GM19351 (cell line): ENCODE data around the gene SEMA6D.

Experiments
- ATAC-seq: cut with Tn5 transposase; IDR thresholded peaks from one replicate; pipeline ENCODE4 v1.9.1; 2021; ENCODE audit warnings: mild to moderate bottlenecking, moderate library complexity; ENCODE audit not compliant: unreplicated experiment

Gene SEMA6D, protein sequence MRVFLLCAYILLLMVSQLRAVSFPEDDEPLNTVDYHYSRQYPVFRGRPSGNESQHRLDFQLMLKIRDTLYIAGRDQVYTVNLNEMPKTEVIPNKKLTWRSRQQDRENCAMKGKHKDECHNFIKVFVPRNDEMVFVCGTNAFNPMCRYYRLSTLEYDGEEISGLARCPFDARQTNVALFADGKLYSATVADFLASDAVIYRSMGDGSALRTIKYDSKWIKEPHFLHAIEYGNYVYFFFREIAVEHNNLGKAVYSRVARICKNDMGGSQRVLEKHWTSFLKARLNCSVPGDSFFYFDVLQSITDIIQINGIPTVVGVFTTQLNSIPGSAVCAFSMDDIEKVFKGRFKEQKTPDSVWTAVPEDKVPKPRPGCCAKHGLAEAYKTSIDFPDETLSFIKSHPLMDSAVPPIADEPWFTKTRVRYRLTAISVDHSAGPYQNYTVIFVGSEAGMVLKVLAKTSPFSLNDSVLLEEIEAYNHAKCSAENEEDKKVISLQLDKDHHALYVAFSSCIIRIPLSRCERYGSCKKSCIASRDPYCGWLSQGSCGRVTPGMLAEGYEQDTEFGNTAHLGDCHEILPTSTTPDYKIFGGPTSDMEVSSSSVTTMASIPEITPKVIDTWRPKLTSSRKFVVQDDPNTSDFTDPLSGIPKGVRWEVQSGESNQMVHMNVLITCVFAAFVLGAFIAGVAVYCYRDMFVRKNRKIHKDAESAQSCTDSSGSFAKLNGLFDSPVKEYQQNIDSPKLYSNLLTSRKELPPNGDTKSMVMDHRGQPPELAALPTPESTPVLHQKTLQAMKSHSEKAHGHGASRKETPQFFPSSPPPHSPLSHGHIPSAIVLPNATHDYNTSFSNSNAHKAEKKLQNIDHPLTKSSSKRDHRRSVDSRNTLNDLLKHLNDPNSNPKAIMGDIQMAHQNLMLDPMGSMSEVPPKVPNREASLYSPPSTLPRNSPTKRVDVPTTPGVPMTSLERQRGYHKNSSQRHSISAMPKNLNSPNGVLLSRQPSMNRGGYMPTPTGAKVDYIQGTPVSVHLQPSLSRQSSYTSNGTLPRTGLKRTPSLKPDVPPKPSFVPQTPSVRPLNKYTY

DNA sequence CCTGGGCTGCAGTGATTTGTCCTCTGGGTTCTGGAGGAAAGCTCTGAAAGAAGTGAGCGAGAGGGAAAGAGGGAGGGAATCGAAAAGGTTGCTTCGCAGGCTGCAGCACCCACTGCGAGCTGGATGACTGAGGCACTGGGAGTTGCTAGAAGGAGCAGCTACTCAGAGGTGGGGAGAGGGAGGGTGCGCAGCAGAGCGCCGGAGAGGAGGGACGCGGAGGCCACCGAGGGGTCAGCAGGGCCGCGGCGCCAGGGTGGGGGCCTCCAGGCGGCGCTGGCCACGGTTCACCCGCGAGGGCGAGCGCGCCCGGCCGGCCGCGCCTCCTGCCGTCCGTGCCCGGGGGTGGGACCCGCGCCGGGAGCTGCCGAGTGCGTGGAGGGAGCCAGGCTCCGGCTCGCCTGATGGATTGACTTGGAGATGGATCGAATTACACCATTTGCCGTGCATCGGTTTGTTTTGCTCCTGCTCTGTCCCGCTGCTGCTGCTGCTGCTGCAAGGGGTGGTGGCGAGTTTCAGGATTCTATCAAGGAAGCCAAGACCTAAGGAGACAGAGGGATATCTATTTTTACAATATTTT lies at the start of gene SEMA6D:
Gene SEMA6D, plus strand, starts transcription at position 470 of the 577 bp plus-strand sequence. CDS start 42,294 bp downstream, outside the sequence.
- ATAC-seq: no peak

DNA sequence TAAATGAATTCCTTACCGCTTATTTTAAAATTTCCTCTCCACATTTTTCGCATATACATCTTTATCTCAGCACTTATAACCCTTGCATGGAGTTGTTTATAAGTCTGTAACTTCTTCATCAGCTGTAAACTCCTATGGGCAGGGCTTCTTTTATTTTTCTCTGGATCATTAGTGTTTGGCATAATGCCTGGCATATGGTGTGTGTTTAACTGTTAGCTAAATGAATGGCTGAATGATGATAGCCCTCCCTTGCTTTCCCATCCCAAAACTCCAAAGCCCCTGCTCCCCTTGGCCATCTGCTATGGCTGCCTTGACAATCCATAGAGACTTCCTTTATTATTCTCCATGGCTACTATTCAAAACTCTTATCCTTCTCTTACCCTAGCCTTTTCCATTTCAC lies 48.1 kb upstream of the SEMA6D start:
- ATAC-seq: no peak

DNA sequence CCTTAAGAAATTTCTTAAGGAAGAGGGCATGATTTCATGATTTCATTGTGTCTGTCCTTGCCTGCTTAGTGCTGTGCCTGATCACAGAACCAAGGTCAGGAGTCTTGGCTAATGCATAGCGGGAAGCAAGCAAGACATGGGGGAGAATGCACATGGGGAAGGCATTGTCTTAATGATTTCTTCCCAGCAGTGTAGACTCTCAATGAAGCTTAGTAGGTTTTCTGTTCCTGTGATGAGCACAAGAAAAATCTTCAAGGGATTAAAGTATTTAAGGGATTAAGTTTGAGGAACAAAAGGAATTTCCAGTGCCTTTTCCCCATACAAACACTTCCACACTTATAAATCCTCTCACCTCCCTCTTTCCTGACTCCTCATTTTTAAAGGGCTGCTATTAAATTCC lies 46.9 kb upstream of the SEMA6D start:
- no peak for ATAC-seq

DNA sequence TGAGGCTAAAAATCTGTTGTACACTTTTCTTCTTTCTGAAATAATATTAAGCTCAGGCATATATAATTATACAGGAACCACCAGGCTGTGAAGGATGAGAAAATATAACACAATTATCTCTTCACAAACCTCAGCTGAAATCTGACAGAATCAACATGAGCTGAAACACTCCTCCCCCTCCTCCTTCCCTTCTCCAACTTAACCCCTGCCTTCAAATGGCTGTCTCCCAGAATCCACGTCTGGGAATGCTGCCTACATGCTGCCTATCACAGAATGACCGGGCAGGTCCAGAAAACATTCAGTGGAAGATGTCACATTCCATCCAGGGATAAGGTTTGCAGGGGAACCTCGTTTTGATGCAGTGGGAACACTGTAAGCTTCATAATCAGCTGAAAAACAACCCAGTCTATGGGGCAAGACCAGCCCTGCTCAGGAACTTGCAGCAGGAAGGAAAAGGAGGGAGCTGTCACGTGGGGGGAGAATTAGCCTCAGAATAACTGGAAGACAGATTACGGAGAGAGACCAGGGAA lies 44.0 kb upstream of the SEMA6D start:
- ATAC-seq: no peak

DNA sequence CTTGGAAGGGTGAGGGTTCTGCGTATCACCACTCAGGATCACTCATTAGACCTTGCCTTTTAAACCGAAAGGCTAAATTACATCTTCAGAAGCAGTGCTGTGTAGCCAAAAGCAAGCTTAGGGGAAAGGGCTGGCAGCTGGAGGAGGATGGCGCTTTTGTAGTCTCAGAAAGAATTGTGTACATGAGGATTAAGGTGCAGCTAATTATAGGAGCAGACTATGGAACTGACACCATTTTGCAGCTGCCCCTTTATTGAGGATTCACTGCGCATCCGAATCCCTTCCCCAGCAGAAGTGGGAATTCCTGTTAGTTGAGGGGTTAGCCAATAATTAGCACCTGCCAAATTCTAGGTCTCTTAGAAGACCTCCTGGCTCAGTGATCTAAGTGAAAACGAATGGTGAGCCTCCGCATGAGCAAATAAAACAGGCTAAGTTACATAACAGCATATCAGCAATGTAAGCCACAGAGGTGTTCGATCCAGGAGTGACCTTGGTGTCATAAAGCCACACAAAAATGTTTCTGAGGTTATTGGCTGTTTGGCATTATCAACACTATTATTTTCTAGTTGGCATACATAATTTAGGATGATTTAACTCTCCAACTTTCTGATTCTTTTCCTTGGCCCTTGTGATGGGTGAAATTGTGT lies 42.6 kb upstream of the SEMA6D start:
- ATAC-seq: no peak

DNA sequence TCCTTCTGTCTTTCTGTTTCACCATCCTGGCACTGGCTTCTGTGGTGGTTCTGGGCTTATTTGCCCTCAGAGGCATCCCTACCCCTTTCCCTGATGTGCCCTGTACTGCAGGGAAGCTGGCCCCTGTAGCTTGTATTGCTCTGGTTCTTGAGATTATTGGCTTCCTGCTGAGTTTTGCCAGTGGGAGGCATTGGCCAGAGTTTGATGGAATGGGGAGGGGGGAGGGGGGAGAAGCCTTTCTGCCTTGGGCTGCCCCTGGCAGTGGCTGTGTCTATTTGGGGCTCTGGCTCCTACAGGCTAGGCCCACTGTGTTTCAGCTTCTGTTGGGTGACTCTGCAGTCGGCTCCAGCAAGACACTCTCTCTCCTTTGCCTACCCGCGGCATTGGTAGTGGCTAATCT lies 41.6 kb upstream of the SEMA6D start:
- no peak for ATAC-seq

DNA sequence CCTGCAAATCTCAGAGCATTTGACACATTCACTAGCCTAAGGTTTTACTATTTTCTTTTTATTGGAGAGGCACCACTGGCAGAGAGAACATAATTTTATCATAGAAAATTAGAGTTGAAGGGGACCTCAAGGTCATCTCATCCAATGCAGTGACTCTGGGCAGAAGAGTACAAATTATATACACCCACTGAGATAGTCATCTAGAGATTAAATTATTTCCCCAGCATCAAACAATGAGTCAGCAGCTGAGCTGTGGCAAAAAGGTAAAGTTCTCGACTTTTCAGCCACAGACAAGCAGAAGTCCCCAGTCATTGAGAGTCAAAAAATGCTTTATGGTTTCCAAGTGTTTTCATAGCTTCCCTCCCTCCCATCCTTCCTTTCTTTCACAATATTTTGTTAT lies 39.3 kb upstream of the SEMA6D start:
- ATAC-seq: no peak

DNA sequence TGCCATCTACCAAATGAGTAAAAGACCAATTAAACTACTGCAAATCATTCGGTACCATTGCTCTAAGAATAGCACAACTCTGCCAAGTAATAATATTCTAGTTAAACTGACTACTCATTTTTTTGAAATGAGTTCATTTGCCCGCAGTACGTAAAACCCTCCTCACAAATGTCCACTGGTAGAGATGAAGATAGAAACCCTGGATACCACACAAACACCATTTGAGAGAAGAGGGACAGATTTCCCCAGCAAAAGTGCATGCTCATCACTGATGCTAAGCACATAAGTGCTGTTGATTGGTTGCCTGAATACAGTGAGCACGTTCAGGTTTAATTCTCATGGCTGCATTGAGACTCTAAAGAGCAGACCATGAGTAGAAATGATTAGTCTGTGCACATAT lies 34.6 kb upstream of the SEMA6D start:
- ATAC-seq: no peak

DNA sequence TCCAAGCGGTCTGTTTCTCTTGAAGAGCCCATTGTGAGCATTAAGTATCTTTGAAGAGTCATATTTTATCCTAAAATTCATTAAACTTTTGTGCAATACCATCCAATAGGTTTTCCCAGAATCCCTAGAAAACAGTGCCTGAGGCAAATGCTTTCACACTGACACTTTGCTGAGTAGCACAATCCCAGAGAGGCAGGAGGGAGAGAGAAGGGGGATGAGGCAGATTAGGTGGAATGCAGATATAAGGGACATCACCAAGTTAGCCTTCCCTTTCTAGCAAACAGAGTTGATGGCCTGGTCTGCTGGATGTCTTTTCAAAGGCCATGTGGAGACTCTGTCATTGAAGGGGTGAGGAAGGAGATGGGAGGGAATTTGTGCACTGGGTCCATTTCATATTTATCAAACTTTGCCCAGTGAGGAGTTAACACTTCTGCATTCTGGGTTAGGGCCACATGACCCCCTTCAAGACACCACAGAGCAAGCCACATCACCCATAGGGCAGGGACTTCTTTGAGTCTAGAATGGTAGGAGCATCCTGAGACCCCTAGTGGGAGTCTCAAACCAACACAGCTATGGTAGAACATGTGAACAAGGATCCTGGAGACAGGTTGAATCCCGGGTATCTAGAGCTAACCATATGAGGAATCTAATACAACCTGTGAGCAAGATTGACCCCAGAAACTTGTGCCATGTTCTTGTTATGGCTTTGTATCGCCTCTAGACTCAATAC lies 32.0 kb upstream of the SEMA6D start:
- ATAC-seq: no peak

DNA sequence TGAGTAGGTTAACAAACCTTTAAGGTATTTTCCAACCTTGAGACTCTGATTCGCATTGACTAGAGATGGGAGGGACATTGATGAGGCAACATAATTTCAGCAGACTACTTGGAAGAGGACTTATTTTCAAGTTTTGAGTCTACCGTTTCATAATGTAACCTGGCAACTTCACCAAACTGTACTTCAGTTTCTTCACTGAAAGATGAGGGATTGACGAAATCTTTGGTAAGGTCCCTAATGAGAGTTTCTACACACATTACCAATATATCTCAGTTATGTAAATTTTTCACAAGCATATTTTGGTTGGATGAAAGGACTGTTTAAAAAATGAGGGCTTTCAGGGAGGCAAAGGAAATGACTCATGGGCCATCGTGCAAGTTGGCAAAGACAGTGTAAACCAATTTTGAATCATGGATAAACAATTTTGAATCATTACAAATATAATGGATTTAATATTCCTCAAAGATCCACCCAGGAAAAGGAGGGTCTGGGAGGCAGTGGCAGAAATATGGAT lies 28.7 kb upstream of the SEMA6D start:
- ATAC-seq: no peak

DNA sequence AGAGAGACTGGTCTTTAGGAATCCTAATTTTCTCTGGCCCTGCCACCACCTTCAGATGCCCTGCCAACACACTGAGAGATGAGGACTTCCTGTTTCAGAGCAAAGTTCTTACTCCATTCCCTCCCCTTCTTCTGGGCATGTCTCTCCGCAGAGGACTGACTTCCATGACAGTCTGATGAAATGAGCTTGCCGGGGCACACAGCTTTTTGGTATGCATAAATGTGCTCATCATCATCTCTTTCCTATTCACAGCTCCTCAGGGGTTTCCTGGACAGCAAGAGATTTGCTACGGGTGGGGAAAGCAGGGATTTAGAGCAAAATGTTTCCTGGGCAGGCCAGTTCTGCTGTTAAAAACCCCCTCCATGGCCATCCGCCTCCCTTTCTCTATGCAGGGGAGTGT lies 27.6 kb upstream of the SEMA6D start:
- ATAC-seq: no peak

DNA sequence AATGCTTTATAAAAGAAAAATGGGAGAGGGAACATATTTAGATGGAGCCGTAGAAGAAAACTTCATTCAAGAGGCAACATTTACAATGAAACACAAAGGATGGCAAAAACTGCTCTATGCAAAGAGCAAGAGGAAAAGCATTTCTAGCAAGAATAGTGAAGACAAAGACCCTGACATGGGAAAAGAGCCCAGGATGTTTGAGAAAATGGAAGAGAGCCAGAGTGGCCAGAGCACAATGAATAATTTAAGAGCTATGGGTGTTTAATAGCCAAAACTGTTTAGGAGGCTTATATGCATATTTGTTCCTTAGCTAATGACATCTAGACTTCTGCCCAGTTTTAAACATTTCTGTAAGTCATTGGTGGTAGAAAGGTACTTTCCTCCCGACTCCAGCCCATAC lies 25.4 kb upstream of the SEMA6D start:
- ATAC-seq: no peak

DNA sequence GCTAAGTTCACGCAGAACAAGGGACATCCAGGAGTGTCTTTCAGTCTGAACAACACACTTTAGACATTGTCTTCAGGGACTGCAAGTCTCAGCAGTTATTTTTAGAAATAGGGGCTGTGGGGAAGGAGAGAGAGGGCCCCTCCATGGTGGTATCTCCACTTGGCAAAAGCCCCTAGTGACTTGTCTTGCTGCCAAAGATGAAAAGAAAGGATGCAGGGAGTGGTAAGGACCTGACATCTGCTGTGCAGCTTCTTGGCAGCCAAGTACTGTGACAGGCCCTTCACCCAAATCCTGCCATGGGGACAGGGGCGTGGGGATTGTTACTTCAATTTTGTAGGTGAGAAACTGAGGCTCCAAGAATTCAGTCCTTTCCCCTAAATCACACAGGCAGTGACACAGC lies 21.0 kb upstream of the SEMA6D start:
- no peak for ATAC-seq

DNA sequence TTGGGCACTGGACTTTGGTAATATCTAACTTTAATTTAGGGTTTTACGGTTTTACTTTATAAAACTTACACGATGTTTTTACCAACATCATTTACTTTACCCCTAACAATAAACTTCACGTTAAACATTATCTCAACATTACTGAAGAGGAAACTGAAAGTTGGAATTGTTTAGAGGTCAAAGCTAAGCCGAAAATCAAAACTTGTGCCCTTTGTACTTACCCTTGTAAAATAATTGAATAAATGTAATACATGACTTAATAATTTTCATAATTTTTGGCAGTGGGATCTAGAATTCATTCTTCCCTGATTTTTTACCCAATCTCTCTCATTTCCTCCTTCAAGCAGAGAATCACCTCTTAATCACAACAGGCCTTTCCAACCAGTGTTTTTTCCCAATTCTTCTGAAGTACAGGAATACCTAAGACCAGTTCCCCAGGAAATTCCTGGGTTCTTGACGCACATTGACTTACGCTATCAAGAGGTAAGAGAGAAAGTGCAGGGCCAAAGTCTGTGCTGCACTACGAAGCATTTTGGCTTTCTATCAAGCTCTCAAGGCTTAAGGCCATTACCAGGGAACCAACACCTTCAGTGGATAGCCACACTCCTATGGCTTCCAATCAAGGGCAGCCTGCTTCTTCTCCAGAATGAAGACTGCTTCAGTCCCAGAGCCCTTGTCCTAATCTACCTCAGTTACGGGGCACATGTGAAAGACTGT lies 11.9 kb upstream of the SEMA6D start:
- no peak for ATAC-seq

DNA sequence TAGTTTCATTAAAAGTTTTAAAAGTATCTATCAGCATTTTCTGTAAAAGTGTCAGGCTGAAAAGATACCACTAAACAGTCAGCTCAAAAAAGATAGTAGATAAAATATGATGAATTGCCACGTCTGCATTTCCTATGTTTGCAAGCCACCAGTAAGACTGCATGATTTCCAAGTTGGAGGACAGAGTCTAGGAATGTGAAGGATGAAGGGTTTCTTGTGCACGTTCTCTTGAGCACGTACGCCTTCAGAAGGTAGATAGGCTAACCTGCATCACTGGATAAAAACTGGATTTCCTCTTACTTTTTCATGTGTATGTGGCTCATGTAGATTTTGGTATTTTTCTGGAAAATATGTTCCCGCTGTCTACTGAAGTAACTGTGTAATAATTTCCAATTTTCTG lies 9.9 kb upstream of the SEMA6D start:
- ATAC-seq: no peak

DNA sequence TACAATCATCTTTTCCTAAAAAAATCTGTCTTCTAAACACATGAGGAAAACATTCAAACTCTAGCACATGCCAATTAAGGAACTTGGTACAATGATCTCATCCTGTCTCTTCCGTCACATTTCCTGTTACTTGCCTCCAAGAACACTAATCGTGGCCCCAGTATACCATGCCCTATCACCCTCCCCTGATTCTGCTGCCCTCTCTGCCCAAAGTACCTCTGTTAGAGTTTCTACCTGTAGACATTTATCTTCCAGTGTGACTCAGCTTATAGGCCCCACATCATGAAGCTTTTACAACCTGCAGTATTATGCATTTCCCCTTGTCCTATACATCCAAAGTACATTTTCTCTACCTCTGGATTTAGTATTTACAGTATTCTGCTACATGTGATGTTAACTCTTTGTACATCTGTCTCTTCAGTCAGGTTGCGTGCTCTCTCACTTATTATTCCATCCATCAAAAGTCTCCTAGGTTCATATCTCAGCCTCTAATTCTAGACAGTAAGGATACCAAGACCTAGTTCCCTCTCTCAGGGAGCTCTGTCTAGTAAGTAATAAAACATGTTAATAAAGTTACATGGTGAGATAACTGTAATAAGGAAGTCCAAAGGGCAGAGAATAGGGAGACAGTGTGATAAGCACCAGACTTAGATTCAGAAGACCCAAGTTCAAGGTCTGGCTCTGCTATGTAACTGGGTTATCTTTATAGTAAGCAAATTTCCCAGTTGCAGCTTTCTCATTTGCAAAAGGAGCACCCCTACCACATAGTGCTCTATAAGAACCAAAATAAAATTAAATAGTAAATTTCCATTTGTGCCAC lies 8.9 kb upstream of the SEMA6D start:
- no peak for ATAC-seq

DNA sequence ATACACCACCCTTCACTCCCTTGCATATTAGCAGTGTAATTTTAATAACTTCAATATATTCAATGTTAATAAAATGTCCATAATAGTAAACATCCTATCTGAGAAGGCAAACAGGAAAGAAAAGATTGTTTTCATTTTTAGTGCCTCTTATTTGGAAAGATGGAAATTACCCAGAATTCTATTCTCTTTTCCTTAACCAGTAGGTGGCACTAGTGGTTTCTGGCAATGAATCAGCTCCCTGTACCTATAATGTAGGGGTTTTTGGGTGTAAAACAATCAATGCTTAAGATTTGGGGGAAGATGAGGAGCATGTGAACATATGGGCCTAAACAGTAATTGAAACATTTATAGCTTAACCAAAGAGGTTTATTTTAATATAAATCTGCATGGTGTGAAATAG lies 5.7 kb upstream of the SEMA6D start:
- no peak for ATAC-seq

DNA sequence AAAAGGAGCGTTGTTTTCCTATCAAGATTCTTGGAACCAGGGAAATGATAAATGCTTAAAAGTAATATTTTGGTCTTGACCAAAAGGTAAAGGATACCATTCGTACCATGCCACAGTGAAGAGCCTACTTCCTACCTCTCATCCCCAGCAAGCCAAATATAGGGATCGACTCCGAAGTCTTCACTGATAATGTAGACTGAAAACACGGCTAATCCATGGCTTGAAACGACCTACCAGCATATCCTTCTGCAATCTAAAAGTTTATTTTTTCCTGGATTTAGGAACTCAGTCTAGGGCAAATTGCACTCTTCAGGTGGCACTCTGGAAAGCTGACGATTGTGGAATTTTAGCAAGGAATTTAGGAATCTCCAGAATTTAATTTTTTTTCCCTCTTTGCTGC lies 1.9 kb upstream of the SEMA6D start:
- ATAC-seq: no peak
